WI38 (cell line): Measurements from ENCODE around the gene IZUMO3.
"Not testable (repeated sequence)": the region's sequence is repeated elsewhere in the genome, so short reads cannot be mapped to it uniquely, and the experiment has no call there.

Experiments
- H3K4me3 ChIP-seq: 2 replicates; pipeline ENCODE4 v1.5.1; 2011; ENCODE audit warnings: low read depth, mild to moderate bottlenecking, control low read depth, low read length
- CTCF ChIP-seq: IDR thresholded peaks from 2 replicates; pipeline ENCODE4 v1.5.1; 2012; ENCODE audit warnings: low read depth, mild to moderate bottlenecking, control low read depth, low read length

Gene IZUMO3

GRCh38 chr9:24545847-24546522 lies at the start of gene IZUMO3:
IZUMO3 (minus strand) TSS chr9:24545897; CDS start chr9:24545649, 248 bp downstream.
- no peak for TF ChIP-seq CTCF
- H3K4me3 ChIP-seq = no peak within 1 kb of the TSS

- no peak for TF ChIP-seq CTCF
- H3K4me3 ChIP-seq = no peak overlapping the region
These were observed 48.6 kb upstream of the IZUMO3 start for GRCh38 chr9:24594234-24594850.

- TF ChIP-seq CTCF = no peak
- no peak overlapping the region for H3K4me3 ChIP-seq
These were observed 44.7 kb upstream of the IZUMO3 start for GRCh38 chr9:24590432-24590831.

GRCh38 chr9:24587883-24588282 lies 42.2 kb upstream of the IZUMO3 start:
- no peak overlapping the region for H3K4me3 ChIP-seq
- TF ChIP-seq CTCF = no peak

GRCh38 chr9:24582146-24583126 lies 36.7 kb upstream of the IZUMO3 start:
- no peak for TF ChIP-seq CTCF
- no peak overlapping the region for H3K4me3 ChIP-seq

GRCh38 chr9:24580005-24580404 lies 34.3 kb upstream of the IZUMO3 start:
- not testable (repeated sequence) for H3K4me3 ChIP-seq

GRCh38 chr9:24572406-24572805 lies 26.7 kb upstream of the IZUMO3 start:
- H3K4me3 ChIP-seq = no peak overlapping the region
- TF ChIP-seq CTCF = no peak
